Measurements from ENCODE around the gene HHAT.
"Not testable (repeated sequence)": the region's sequence is repeated elsewhere in the genome, so short reads cannot be mapped to it uniquely, and the experiment has no call there.

The HHAT gene

DNA sequence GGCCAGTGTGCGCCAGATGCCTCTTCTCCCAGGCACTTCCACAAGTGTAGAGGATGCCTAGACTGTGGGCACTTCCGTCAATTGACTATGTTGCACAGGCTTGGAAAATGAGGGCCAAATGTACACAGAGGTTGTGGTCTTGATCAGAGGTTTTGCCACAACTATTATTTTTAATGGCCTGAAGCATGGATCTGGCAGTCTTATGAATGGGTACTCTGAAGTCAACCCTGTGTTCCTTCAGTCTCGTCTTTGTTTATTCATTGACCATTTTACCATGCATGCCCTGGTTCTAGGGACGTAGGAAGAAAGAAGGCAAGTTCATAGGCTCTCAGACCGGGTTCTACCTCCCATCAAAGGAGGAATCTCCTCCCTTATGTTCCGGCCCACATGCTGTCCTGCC lies 329.1 kb downstream of the HHAT start:
- Mint-ChIP-seq H3K9me3 (peaks cover 13% of the 10 kb centered on the region), H3K4me3 (no peak overlapping the region), H3K36me3 (peaks cover 22% of the 10 kb centered on the region), H3K27ac (no peak overlapping the region), H3K27me3 (no peaks in the 10 kb centered on the region), H3K4me1 (peaks cover under 1% of the 10 kb centered on the region)
- no peak for ATAC-seq

DNA sequence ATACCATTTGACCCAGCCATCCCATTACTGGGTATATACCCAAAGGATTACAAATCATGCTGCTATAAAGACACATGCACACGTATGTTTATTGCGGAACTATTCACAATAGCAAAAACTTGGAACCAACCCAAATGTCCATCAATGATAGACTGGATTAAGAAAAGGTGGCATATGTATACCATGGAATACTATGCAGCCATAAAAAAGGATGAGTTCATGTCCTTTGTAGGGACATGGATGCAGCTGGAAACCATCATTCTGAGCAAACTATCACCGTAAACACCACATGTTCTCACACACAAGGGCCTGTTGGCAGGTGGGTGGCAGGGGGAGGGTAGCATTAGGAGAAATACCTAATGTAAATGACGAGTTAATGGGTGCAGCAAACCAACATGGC lies 332.8 kb downstream of the HHAT start:
- H3K27ac Mint-ChIP-seq, H3K27me3 Mint-ChIP-seq, H3K4me3 Mint-ChIP-seq, H3K9me3 Mint-ChIP-seq, ATAC-seq: not testable (repeated sequence)
- peaks cover 11% of the 10 kb centered on the region for H3K4me1 Mint-ChIP-seq
- peaks cover 26% of the 10 kb centered on the region for H3K36me3 Mint-ChIP-seq

DNA sequence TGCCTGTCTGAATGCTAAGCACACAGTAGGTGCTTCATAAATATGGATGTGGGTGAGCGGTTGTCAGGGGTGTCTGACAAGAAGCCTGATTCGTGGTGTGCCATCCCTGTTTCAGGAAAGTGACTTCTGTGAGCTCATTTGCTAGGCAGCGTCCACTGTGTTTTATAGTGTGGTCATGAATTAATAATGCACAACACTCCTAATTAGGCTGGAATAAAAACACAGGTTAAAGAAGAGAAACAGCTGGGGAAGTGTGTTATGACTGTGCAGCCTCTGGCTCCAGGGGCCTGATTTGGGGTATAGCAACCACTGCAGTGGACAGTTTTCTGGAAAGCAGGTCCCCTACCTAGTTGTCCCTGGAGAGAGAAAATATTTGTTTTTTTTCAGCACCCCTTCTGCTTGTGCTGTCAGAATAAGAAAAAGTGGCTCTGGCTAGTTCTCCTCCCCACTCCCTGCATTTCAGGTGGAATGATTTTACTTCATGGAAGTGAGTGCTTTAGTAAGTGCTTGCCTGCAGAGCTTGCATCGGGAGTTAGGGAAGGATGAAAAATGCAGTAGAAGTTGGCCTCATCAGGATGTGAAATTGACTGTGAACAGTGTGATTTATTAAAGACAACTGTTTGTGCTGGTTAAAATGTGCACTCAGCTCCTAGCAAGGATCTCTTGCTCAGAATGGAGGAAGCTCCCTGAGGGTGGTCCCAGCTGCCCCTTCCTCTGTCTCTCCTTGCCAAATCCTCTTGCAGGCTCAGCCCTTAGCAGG lies 333.8 kb downstream of the HHAT start:
- H3K9me3 Mint-ChIP-seq: peaks cover 9% of the 10 kb centered on the region
- ATAC-seq: no peak
- H3K27me3 Mint-ChIP-seq: no peaks in the 10 kb centered on the region
- no peak overlapping the region for H3K4me3 Mint-ChIP-seq
- peaks cover 11% of the 10 kb centered on the region for H3K4me1 Mint-ChIP-seq
- H3K27ac Mint-ChIP-seq: no peak overlapping the region
- H3K36me3 Mint-ChIP-seq: peaks cover 26% of the 10 kb centered on the region

DNA sequence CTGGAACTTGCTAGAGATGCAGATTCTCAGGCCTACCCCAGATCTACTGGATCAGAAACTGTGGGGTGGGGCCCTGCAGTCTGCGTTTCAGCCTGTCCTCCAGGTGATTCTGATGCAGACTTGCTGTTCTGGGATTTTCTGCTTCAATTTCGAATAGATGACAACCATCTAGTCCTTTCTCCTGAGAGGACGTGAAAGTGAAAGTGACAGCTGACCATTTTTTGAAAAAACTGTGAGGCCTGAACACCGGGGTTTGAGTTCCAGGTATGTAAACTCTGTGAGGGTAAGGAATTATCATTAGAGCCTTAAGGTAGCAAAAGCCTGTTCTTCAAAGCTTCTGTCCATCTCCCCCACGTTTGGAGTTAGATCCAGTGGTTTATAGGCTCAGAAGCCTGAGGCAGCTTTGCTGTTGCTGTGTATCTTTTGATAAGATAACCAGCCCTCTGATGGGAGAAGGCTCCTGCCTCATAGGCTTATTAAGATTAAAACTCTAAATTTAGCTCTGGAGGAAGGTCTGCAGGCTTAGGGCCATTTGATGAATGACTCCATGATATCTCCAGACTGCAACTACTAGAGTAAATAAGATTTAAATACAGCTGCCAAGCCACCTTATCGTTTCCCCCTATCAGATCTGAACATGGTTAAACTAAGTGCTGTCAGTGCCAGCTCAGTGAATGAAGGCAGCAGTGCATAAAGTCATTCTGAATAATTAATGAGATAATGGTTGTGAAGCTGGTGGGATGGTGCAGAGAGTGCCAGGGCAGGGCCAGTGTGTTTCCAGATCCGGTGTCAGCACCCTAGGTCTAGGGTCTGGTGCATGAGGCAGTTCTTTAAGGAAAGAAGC lies 335.2 kb downstream of the HHAT start:
- peaks cover 16% of the 10 kb centered on the region for H3K36me3 Mint-ChIP-seq
- H3K27me3 Mint-ChIP-seq: no peaks in the 10 kb centered on the region
- H3K4me3 Mint-ChIP-seq: no peak overlapping the region
- H3K4me1 Mint-ChIP-seq: peaks cover 11% of the 10 kb centered on the region
- H3K9me3 Mint-ChIP-seq: peaks cover 5% of the 10 kb centered on the region
- ATAC-seq: peak; percentile 27
- no peak overlapping the region for H3K27ac Mint-ChIP-seq

DNA sequence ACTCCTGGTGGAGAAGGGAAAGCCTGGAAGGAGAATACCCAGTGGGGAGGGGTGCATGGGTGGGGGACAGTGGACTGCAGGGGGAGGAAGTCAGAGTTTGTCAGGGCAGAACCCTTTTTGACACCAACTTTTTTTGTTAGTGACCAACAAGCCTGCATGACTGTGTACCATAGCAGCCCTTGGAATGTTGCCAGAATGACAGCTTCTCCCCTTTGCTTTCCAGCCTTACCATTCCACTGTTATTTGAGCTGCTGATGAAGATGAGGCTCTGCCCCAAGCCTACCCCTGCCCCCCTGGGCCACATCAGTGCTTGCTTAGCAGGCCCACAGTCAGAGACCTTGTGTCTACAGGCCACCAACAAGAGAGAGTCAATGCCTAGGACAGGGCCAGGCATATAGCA lies 341.2 kb downstream of the HHAT start:
- Mint-ChIP-seq H3K27ac (no peak overlapping the region), H3K4me1 (no peaks in the 10 kb centered on the region), H3K9me3 (peaks cover 6% of the 10 kb centered on the region), H3K27me3 (no peaks in the 10 kb centered on the region), H3K36me3 (peaks cover 19% of the 10 kb centered on the region), H3K4me3 (no peak overlapping the region)
- no peak for ATAC-seq

DNA sequence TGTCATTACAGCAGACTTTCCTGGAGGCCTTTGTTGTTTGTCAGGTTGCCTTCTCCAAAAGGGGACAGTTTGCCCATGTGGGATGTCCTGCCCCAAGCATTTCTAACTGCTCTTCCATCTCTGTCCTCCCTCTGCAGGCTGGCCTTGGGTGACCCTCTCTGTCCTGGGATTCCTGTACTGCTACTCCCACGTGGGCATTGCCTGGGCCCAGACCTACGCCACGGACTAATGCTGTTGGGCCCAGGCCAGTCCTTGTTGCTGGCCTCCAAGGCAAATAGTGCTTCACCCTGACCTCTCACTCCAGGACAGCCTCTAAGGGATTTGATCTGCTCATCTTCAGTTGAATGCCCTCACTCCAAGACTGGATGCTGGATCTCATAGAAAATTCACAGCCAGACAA lies 345.4 kb downstream of the HHAT start:
- no peaks in the 10 kb centered on the region for H3K4me1 Mint-ChIP-seq
- peaks cover 2% of the 10 kb centered on the region for H3K9me3 Mint-ChIP-seq
- H3K27ac Mint-ChIP-seq: no peak overlapping the region
- H3K27me3 Mint-ChIP-seq: no peaks in the 10 kb centered on the region
- no peak for ATAC-seq
- peaks cover 34% of the 10 kb centered on the region for H3K36me3 Mint-ChIP-seq
- no peak overlapping the region for H3K4me3 Mint-ChIP-seq

DNA sequence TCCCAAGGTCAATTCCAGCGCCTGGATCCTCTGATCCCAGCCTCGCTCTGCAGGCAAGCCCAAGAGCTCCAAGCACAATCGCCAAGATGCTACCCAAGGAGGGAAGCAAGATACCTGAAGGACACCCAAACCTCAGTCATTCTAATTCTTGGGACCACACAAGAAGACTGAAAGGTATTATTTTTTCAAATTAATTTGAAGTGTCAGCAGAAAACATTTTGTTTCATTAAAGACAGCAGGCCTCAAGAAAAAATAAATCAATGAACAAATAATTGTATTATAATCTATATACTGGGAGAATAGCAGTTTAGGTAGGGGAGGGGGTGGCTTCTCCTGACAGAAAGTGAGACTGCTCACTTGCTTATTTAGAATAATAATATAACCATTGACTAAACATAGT lies 347.8 kb downstream of the HHAT start:
- H3K27me3 Mint-ChIP-seq: no peaks in the 10 kb centered on the region
- H3K4me1 Mint-ChIP-seq: no peaks in the 10 kb centered on the region
- ATAC-seq: no peak
- H3K9me3 Mint-ChIP-seq: no peaks in the 10 kb centered on the region
- no peak overlapping the region for H3K27ac Mint-ChIP-seq
- H3K4me3 Mint-ChIP-seq: no peak overlapping the region
- H3K36me3 Mint-ChIP-seq: peaks cover 35% of the 10 kb centered on the region

DNA sequence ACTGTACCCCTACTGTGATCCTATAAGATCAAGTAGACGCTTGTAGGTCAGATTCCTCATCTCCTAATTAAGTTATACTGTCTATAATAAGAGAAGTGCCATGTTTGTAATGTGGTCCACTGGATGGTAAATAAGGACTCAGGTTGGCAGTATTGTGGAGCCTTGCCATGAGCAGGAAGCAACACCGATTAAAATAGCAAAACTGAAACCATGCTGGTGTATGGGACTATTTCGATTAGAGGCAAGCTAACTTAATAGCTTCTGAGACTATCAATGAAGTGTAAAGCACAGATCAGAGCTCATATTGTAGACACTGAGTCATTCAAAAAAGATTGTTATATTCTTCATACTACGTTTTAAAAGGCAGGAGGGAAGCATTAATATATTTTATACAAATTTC lies 348.8 kb downstream of the HHAT start:
- no peak overlapping the region for H3K4me3 Mint-ChIP-seq
- no peak overlapping the region for H3K27ac Mint-ChIP-seq
- no peaks in the 10 kb centered on the region for H3K9me3 Mint-ChIP-seq
- no peaks in the 10 kb centered on the region for H3K4me1 Mint-ChIP-seq
- no peaks in the 10 kb centered on the region for H3K27me3 Mint-ChIP-seq
- H3K36me3 Mint-ChIP-seq: peaks cover 35% of the 10 kb centered on the region
- ATAC-seq: no peak

DNA sequence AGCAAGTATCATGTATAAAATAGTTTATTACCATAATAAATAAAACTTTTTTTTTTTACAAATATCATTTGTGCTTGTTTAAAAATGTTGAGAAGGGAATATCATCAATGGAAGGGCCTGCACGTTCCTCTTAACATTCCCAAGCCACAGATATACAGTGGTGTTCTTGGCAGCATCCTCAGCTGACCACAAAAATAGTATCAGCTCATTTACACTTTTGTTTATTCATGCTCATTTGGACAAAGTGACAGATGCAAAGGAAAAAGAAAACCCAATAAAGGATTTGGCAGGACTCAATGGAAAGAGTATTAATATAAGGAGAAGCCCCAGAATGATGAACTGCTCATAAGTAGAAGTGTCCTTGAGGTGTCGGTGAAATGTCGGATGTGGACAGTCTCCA lies 349.6 kb downstream of the HHAT start:
- Mint-ChIP-seq H3K27me3 (no peaks in the 10 kb centered on the region), H3K4me3 (no peak overlapping the region), H3K27ac (no peak overlapping the region), H3K4me1 (no peaks in the 10 kb centered on the region), H3K9me3 (no peaks in the 10 kb centered on the region), H3K36me3 (peaks cover 38% of the 10 kb centered on the region)
- no peak for ATAC-seq

DNA sequence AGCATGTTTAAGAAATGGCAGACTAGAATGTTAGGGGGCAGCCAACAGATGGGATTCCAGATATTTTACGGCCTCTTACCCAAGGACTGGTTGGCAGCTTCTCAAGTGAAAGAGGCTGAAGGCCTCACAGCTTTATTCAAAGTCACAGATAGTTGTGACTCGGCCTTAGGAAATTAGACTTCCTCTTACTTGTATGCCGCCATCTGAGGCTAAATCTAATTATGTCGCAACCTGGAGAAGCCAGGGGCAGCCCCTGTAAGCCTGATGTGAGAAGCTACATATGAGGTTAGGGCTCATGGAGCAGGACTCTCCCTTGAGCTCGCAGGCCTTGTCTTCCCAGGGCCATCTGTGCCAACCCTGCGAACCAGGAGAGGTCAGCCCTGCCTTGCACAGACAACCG lies 352.5 kb downstream of the HHAT start:
- peaks cover 35% of the 10 kb centered on the region for H3K36me3 Mint-ChIP-seq
- no peaks in the 10 kb centered on the region for H3K27me3 Mint-ChIP-seq
- no peak overlapping the region for H3K27ac Mint-ChIP-seq
- ATAC-seq: no peak
- H3K9me3 Mint-ChIP-seq: no peaks in the 10 kb centered on the region
- H3K4me1 Mint-ChIP-seq: peaks cover 19% of the 10 kb centered on the region
- no peak overlapping the region for H3K4me3 Mint-ChIP-seq

DNA sequence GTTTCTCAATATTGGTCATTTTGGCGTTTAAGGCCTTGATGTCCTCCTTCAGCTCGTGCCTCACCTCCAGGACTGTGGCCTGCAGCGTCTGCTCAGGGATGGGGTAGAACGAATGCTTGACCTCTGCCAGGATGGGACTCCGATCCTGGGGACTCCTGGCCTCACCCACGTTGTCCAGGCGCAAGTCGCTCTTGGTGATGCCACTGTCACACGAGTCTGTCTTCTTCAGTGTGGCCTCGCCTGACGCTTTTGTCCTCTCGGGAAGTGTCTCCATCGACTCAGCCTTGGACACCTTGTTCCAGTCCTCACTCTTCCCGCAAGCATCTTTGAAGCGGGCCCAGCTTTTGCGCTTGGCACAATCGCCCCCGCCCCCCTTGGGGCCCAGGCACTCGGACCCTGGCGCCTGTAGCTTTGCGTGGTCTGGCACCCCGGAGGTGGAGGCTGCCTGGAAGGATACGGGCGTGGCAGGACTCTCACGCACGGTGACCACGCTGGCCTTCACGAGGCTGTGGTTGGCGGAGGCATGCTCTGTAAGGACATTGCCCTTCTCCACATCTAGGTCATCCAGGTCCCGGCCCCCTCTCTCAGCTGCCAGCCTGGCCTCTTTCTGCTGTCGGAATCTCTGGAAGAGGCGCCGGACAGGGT lies 354.8 kb downstream of the HHAT start:
- Mint-ChIP-seq H3K4me3 (no peak overlapping the region), H3K4me1 (peaks cover 19% of the 10 kb centered on the region), H3K27me3 (no peaks in the 10 kb centered on the region), H3K27ac (peak overlapping the region; percentile 81), H3K36me3 (peaks cover 28% of the 10 kb centered on the region), H3K9me3 (no peaks in the 10 kb centered on the region)
- ATAC-seq: no peak

DNA sequence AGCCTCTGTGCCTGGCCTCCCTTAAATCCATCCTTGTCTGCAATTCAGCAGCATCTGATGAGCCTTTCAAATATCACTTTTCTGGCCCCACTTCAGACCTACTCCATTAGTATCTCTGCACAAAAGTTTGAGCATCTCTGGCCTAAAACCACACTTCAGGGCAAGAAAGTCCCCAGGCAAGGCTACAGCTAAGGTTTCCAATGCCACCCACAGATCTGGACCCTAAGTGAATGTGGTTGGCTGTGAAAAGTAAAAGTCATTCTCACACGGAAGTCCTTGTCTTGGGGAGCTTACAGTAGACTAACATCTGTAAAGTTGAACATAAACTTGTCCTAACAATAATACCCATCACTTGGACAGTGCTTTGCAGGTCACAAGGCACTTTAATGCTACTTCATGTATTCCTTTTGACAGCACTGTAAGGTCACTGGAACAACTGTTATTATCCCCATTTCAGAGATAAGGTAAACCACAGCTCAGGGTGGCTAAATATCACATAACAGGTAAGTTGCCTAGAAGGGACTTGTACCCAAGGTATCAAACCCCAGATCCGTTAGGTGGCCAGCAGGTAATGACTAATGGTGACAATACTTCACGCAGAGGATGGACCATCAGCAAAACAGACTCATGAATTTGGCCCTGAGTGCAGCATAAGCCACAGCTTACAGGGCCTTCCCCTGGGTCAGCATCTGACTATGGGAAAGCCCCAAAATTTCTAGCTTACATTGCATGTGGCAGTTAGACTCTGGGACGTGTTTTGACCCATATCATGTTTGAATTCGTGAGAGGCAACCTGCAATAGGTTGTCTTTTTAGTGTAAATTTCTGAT lies 356.0 kb downstream of the HHAT start:
- Mint-ChIP-seq H3K9me3 (no peaks in the 10 kb centered on the region), H3K27ac (peak overlapping the region; percentile 81), H3K4me3 (no peak overlapping the region), H3K36me3 (peaks cover 22% of the 10 kb centered on the region), H3K4me1 (peaks cover 19% of the 10 kb centered on the region), H3K27me3 (no peaks in the 10 kb centered on the region)
- ATAC-seq: peak; percentile 90

DNA sequence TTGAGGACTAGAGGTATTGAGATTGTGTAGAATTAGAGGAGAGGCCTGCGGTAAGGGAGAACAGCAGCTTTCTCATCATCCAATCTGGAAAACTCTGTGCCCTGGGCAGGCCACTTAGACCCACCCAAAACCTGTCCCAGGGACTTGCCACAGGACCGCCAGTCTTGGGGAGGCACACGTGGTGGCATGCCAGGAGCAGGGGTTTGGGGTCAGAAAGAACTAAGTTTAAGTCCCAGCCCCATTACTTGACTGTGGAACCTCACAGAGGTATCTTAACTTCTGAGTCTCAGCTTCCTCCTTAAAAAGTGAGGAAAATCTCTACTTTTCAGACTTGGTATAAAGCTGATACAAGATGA lies 356.6 kb downstream of the HHAT start:
- no peak overlapping the region for H3K4me3 Mint-ChIP-seq
- peaks cover 19% of the 10 kb centered on the region for H3K4me1 Mint-ChIP-seq
- ATAC-seq: no peak
- peak overlapping the region; percentile 81 for H3K27ac Mint-ChIP-seq
- no peaks in the 10 kb centered on the region for H3K9me3 Mint-ChIP-seq
- peaks cover 17% of the 10 kb centered on the region for H3K36me3 Mint-ChIP-seq
- H3K27me3 Mint-ChIP-seq: no peaks in the 10 kb centered on the region

DNA sequence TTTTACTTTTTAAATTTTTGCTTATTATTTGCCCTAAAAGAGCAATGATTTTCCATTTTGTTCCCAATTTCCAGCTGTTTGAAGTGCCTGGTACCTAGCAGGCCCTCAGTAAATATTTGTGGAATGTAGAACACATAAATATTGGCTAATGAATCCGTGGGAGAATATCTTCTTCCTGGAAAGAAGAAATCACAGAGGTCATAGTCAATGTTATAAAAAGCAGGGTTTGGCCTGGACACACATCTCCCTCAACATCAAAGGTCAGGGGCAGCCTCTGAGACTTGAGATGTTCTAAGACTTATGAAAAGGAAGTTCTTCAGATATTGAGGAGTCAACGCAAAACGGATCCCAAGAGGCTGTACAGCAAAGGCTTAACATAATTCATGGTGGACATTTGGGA lies 358.1 kb downstream of the HHAT start:
- no peak overlapping the region for H3K4me3 Mint-ChIP-seq
- H3K36me3 Mint-ChIP-seq: peaks cover 15% of the 10 kb centered on the region
- H3K27ac Mint-ChIP-seq: no peak overlapping the region
- ATAC-seq: no peak
- H3K4me1 Mint-ChIP-seq: peaks cover 19% of the 10 kb centered on the region
- H3K9me3 Mint-ChIP-seq: no peaks in the 10 kb centered on the region
- H3K27me3 Mint-ChIP-seq: no peaks in the 10 kb centered on the region

Measured in stimulated activated memory B cell treated with anti-CD40 and anti-IgM and Interleukin-4, amounts not matched to agents 10 μg/mL and 1 μg/mL and 100 μg/mL, for 72 hours (primary cell).